ENCODE measurements around the gene GDPD4.
"Not testable (repeated sequence)": the region's sequence is repeated elsewhere in the genome, so short reads cannot be mapped to it uniquely, and the experiment has no call there.

GDPD4 gene

DNA sequence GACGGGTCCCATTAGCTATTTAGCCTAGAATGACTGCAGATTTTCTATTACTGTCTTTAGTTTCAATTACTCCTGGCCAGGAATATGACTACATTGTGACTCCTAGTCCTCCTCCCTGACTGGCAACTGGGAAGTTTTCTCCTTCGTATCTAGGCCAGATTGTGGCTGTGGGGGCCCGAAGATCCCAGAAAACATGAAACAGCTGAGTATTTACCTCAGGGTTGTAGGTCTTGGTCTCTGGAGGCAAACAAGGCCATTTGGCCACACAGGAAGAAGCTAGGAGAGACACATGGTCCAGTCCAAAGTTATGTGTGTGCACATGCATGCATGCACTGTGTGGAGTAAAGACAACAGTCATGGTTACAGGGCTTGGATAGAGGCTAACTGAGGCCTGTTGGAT lies 10.2 kb upstream of the GDPD4 start:
- no peak for DNase-seq (ENCODE audit: extremely low read depth, low read depth)

DNA sequence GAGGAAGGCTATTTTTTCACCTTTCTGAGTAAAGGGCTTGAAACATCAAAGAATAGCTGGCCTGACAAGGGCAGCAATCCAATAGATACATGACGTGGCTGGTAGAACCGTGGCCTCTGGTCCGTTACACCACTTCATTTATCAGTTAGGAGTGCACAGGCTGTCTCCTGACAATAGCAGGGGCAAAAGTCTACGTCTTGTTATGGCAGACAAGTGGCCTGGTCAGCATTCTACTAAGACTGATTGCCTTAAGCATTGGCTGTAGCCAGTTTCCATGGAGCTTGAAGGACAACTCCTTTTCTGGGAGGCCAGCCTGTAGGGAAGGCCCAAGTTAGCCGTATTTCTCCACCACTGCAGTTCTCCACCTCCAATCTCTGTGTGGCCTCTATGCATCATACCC lies 9.2 kb upstream of the GDPD4 start:
- no peak for DNase-seq (ENCODE audit: extremely low read depth, low read depth)
- TF ChIP-seq, protein P1, sequence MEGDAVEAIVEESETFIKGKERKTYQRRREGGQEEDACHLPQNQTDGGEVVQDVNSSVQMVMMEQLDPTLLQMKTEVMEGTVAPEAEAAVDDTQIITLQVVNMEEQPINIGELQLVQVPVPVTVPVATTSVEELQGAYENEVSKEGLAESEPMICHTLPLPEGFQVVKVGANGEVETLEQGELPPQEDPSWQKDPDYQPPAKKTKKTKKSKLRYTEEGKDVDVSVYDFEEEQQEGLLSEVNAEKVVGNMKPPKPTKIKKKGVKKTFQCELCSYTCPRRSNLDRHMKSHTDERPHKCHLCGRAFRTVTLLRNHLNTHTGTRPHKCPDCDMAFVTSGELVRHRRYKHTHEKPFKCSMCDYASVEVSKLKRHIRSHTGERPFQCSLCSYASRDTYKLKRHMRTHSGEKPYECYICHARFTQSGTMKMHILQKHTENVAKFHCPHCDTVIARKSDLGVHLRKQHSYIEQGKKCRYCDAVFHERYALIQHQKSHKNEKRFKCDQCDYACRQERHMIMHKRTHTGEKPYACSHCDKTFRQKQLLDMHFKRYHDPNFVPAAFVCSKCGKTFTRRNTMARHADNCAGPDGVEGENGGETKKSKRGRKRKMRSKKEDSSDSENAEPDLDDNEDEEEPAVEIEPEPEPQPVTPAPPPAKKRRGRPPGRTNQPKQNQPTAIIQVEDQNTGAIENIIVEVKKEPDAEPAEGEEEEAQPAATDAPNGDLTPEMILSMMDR (IDR thresholded peaks at IDR 0.05; ENCODE audit: low read depth, low read length): no peak

More for the DNA sequence above, 10.2 kb upstream of the GDPD4 start:
- TF ChIP-seq, protein P1 (IDR thresholded peaks at IDR 0.05; ENCODE audit: low read depth, low read length): no peak

DNA sequence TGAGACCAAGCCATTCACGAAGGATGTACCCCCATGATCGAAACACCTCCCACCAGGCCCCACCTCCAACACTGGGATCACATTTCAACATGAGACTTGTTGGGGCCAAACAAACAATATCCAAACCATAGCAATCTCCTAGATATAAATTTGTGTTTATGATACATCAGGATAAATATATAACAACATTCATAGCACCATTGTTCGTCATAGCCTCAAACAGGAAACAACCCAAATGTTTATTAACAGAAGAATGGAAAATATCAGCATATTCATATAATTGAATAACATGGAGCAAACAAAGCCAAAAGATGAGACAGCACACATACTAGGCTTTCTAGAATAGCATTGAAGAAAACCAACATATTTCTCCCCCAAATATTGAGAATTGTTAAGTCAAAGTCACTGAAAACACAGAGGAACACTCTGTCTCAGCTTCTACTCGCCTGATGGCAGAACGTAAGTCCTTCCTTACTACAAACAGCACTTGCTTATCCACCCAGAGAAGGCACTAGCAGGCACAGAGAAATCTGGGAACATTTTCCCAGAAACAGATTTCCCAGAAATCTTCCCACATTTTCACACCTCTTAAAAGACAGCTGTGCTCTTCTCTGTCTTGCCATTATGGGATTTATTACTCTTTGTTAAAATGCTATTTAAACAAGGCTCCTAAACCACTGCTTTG lies 8.1 kb upstream of the GDPD4 start:
- DNase-seq (ENCODE audit: extremely low read depth, low read depth): no peak
- TF ChIP-seq, protein P1 (IDR thresholded peaks at IDR 0.05; ENCODE audit: low read depth, low read length): no peak

DNA sequence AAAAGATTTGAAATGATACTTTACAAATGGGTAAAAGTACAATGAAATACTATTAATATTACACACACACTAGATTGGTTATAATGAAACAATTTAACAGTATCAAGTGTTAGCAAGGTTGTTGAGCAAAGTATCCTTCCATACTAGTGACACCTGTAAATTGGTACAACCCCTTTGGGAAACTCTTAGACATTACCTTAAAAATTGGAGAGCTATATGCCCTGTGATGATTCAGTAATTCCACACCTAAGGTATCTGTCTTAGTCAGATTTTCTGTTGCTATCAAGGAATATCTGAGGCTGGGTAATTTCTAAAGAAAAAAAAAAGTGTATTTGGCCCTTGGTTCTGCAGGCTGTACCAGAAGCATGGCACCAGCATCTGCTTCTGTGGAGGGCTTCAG lies 7.4 kb upstream of the GDPD4 start:
- TF ChIP-seq, protein P1 (IDR thresholded peaks at IDR 0.05; ENCODE audit: low read depth, low read length): no peak
- no peak for DNase-seq (ENCODE audit: extremely low read depth, low read depth)

DNA sequence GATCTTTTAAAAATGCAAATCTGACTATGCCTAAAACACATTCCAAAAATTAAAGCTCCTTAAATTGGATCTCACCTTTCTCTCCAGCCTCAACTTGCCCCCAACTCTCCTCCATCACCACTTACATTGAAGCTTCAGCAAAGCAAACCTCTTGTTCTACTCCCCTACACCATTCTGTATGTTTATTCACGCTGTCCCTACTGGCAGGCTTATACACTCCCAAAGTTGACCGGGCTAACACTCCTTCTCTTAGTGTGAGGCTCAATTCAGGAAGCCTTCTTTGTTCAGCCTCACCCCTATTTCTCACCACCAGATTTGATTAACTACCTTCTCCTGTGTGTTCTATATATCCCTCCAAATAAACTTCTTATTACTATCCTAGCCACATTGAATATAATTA lies 1.8 kb upstream of the GDPD4 start:
- DNase-seq (ENCODE audit: extremely low read depth, low read depth): no peak
- TF ChIP-seq, protein P1 (IDR thresholded peaks at IDR 0.05; ENCODE audit: low read depth, low read length): no peak

DNA sequence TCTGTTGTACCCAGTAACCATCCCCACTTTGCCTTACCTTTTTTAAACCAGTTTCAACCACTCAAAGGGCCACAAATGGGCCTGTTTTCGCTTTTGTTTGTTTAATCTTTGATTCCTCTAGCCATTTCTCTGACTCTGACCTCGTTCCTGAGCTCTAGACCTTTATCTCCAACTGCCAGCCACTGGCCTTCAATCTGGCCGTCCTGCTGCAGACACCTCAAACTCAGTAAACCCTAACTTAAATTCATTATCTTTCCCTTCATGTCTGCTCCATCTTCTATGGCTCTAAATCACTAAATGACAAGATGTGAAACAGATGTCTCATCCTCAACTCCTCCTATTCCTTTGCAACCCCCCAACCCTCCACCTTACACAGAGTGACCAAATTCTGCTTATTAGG lies 1.3 kb upstream of the GDPD4 start:
- TF ChIP-seq, protein P1 (IDR thresholded peaks at IDR 0.05; ENCODE audit: low read depth, low read length): no peak

DNA sequence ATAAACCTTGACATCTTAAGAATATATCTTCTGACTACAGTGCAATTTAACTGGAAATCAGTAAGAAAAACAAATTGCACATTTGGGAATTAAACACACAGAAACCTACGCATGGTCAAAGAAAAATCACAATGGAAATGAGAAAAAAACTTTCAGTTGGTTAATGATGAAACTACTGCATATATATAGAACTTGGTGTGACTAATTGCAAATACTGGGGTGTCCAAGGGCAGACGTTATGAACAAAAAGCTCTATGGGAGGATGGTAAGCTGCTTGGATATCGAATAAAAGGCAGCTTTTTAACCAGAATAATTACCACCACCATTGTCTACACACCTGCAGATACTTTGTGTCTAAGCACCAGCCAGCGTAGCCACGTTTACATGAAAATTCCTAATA lies 791 bp downstream of the GDPD4 start:
- TF ChIP-seq, protein P1 (IDR thresholded peaks at IDR 0.05; ENCODE audit: low read depth, low read length): no peak
- no peak for DNase-seq (ENCODE audit: extremely low read depth, low read depth)

More for the DNA sequence above, 1.3 kb upstream of the GDPD4 start:
- DNase-seq (ENCODE audit: extremely low read depth, low read depth): no peak

DNA sequence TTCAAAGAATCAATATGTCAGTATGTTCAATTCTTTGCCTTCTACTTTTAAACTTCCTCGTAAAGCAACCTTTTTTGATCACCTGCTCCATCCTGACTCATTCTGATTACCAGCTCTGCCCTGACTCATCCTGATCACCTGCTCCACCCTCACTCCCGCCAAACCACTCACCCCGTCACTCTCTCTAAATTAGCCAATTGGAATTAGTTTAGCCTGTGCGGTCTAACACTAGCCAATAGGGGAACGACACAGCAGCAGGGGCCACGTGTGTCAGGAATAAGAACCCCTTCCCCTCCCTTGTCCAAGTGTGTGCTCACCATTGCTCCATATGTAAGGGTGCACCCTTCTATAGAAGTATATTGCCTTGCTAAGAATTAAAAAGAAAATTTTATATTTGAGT lies 1.5 kb downstream of the GDPD4 start:
- not testable (repeated sequence) for DNase-seq (ENCODE audit: extremely low read depth, low read depth)
